ENCODE data around the gene ZNF165.

The ZNF165 gene

DNA sequence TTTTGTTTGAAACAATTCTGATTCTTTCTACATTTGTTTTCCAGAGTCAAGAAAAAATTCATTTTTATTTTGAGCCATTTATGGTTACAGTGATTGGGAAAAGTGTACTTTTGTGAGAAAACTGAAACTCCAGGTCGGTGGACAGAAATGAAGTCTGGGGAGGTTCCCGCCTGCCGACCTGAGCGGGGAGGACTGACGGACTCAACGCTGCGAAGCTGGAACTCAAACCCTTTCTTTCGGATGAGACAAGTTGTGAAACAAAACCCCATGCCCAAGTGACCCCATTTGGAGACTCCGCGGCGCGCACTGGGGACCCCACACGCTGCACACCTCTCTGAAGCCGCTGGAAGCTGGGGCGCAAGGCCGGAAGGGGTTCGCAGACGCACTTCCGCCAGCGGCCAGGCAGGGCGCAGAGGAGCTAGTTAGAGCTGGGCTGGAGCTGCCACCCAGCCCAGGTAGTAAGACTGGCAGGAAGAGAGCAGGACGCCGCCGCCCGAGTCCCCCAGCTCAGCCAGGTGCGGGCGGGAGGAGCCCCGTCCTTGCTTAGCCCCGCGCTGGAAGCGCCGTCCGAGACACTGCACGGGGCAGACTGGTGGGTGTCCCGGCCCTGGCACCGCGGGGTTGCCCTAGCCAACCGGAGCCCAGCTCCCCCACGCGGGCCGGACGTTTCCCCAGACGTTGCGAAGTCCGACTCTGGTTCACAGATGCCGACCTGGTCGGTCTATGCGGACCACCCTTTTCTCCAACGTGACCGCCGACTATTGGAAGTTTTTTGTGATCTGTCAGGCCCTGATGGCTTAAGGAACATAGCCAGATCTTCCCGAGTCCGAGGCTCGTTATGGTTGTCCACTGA lies 24.2 kb downstream of the ZNF165 start:
- peak overlapping the region; percentile 68 for H3K4me3 ChIP-seq (ENCODE audit: low read depth, low read length)
- TF ChIP-seq, protein P1, sequence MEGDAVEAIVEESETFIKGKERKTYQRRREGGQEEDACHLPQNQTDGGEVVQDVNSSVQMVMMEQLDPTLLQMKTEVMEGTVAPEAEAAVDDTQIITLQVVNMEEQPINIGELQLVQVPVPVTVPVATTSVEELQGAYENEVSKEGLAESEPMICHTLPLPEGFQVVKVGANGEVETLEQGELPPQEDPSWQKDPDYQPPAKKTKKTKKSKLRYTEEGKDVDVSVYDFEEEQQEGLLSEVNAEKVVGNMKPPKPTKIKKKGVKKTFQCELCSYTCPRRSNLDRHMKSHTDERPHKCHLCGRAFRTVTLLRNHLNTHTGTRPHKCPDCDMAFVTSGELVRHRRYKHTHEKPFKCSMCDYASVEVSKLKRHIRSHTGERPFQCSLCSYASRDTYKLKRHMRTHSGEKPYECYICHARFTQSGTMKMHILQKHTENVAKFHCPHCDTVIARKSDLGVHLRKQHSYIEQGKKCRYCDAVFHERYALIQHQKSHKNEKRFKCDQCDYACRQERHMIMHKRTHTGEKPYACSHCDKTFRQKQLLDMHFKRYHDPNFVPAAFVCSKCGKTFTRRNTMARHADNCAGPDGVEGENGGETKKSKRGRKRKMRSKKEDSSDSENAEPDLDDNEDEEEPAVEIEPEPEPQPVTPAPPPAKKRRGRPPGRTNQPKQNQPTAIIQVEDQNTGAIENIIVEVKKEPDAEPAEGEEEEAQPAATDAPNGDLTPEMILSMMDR (IDR thresholded peaks at IDR 0.05; ENCODE audit: low read depth, low read length): peak; percentile 69
- in situ Hi-C loops (cut with HindIII; ENCODE audit: low sequenced_read_pairs): no loop called here
- peak; percentile 79 for DNase-seq (ENCODE audit: low read depth, low spot score)

DNA sequence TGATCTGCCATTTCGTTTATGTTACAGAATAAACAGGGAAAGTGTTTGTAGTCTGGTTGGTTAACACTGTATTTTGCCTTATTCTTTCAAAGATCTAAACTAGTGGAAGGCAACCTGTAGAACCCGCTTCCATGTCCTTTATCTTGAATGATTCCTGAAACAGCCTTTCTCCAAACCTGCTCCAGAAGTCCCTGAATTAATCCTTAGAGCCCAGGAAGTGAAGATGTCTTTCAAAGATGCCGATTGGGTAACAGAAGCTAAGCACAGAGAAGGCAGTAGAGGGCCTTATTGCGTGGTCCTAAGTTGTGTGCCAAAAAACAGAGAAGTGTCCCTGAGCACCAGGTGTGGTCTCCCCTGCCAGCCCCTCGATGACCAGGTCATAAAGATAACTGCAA lies 24.9 kb downstream of the ZNF165 start:
- H3K4me3 ChIP-seq (ENCODE audit: low read depth, low read length): peak overlapping the region; percentile 68
- in situ Hi-C loops (cut with HindIII; ENCODE audit: low sequenced_read_pairs): no loop called here
- TF ChIP-seq, protein P1 (IDR thresholded peaks at IDR 0.05; ENCODE audit: low read depth, low read length): no peak
- no peak for DNase-seq (ENCODE audit: low read depth, low spot score)

DNA sequence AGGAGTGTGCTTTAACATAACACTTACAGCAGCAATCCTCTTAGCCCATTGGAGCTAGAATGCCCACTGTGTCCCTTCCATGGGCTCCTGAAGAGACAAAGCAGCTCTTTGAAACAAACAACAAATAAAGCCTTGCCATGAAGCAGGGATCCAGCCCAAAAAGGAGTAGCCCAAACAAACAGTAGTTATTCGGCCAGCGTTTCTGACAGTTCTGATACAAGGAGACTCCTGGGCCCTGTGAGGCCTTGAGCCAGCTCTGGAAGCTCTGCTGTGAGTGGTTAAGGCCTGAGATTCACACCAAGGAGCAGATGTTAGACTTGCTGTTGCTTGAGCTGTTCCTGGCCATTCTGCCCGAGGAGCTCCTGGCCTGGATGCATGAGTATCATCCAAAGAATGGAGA lies 27.1 kb downstream of the ZNF165 start:
- DNase-seq (ENCODE audit: low read depth, low spot score): no peak
- H3K4me3 ChIP-seq (ENCODE audit: low read depth, low read length): no peak overlapping the region
- in situ Hi-C loops (cut with HindIII; ENCODE audit: low sequenced_read_pairs): no loop called here
- TF ChIP-seq, protein P1 (IDR thresholded peaks at IDR 0.05; ENCODE audit: low read depth, low read length): no peak

DNA sequence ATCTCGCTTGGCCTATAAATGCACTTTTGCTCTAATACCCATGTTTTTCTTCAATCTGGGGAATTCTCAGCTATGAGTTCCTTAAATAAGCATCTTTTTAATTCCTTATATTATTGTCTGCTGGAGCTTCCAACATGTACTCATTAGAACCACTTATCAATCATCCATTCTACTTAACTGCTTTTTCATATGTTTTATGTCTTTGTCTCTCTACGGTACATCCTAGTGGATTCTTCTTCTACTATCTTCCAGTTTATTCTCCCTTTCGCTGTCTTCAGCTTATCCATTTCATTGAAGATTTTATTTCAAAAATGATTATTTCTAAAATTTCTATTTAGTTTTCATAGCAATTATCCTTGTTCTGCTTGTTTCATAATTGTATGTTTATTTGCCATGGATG lies 31.6 kb downstream of the ZNF165 start:
- no peak overlapping the region for H3K4me3 ChIP-seq (ENCODE audit: low read depth, low read length)
- TF ChIP-seq, protein P1 (IDR thresholded peaks at IDR 0.05; ENCODE audit: low read depth, low read length): no peak
- in situ Hi-C loops (cut with HindIII; ENCODE audit: low sequenced_read_pairs): no loop called here
- DNase-seq (ENCODE audit: low read depth, low spot score): no peak

DNA sequence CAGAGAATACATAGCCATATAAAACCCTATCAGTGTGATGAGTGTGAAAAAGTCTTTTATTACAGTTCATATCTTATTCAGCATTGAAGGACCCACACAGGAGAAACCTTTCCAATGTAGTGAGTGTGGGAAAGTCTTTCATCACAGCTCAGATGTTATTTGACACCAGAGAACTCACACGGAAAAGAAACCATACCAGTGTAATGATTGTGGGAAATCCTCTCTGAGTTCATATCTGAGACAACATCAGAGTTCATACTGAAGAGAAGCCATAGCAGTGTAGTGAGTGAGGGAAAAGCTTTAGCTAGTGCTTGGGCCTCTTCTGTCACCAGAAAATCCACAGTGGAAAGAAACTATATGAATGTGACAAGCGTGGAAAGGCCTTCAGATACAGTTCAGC lies 35.4 kb downstream of the ZNF165 start:
- no peak overlapping the region for H3K4me3 ChIP-seq (ENCODE audit: low read depth, low read length)
- DNase-seq (ENCODE audit: low read depth, low spot score): no peak
- in situ Hi-C loops (cut with HindIII; ENCODE audit: low sequenced_read_pairs): no loop called here
- TF ChIP-seq, protein P1 (IDR thresholded peaks at IDR 0.05; ENCODE audit: low read depth, low read length): no peak

DNA sequence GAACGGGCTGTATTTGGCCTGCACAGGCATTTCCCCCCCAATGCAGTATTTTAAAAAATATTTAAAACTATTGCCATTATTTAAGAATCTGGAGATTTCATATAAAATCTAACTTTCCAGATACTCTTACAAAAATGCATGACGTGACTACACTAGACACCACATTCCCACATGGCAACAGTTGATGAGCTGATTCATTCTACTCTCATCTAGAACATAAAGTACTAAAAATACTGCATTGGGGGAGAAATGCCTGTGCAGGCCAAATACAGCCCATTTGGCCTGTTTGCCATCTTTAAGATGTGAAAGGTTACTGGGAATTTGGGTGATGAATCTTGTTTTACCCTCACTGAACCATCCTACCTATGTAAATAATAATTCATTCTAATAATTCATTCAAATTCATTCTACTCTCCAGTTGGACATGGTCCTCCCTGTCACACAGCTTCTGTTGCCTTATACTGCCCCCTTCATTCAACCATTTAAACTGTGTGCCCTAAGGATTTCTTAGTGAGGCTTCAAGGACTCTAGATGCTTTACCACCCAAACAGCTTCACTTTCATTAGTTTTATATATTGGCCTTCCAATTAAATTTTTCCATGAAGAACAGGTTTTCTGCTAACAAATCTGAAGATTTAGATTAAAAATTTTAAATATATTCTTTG lies 37.1 kb downstream of the ZNF165 start:
- H3K4me3 ChIP-seq (ENCODE audit: low read depth, low read length): no peak overlapping the region
- no peak for DNase-seq (ENCODE audit: low read depth, low spot score)
- TF ChIP-seq, protein P1 (IDR thresholded peaks at IDR 0.05; ENCODE audit: low read depth, low read length): no peak
- in situ Hi-C loops (cut with HindIII; ENCODE audit: low sequenced_read_pairs): no loop called here
